A673 (cell line): ENCODE data around the gene SUPT3H. TPM values are rescaled to one million over a fixed set of nuclear protein-coding genes. Genes with fewer than 3 reads are reported as not detected.

Experiments used
- BruUV-seq: library from RNA; stranded (reverse); fragments of 400-500 nt; replicated peaks from 2 replicates; lab custom pipeline; 2021; lab: Mats Ljungman, UMichigan
- CTCF ChIA-PET: fragments of 300-600 bp; sonication (Branson Sonifier 250); formaldehyde crosslinking; loops from one replicate; lab custom pipeline; 2022; ENCODE audit warnings: antibody characterized with exemption; lab: Charles Lee
- POLR2A ChIA-PET: fragments of 300-600 bp; sonication (Branson Sonifier 250); formaldehyde crosslinking; loops from one replicate; lab custom pipeline; 2022; ENCODE audit warnings: antibody characterized with exemption; ENCODE audit not compliant: low non-redundant PET; lab: Charles Lee
- DNase-seq: peaks from one replicate; pipeline ENCODE4 v3.0.0-alpha.2; 2015; ENCODE audit warnings: low spot score
- H3K27ac ChIP-seq: fragments of 200-600 bp; sonication (generic); 2 replicates; pipeline ENCODE4 v1.5.1; 2016; ENCODE audit warnings: mixed run types, low read depth, mild to moderate bottlenecking, mixed read lengths, antibody characterized with exemption, low read length; ENCODE audit not compliant: poor library complexity, severe bottlenecking
- H3K27me3 ChIP-seq: fragments of 200-600 bp; sonication (generic); replicated peaks from 2 replicates; pipeline ENCODE4 v1.6.1; 2017; ENCODE audit warnings: mixed run types, low read depth, mild to moderate bottlenecking, mixed read lengths, antibody characterized with exemption, low read length; ENCODE audit not compliant: insufficient read depth, poor library complexity
- H3K36me3 ChIP-seq: fragments of 200-600 bp; sonication (generic); 2 replicates; pipeline ENCODE4 v1.6.1; 2016; ENCODE audit warnings: mixed run types, mild to moderate bottlenecking, mixed read lengths, antibody characterized with exemption, low read length; ENCODE audit not compliant: insufficient read depth, poor library complexity, severe bottlenecking
- H3K4me1 ChIP-seq: fragments of 200-600 bp; sonication (generic); 2 replicates; pipeline ENCODE4 v1.6.1; 2017; ENCODE audit warnings: mixed run types, mild to moderate bottlenecking, mixed read lengths, antibody characterized with exemption, low read length; ENCODE audit not compliant: insufficient read depth, poor library complexity, severe bottlenecking
- H3K4me3 ChIP-seq: fragments of 200-600 bp; sonication (generic); 2 replicates; pipeline ENCODE4 v1.5.1; 2016; ENCODE audit warnings: low read depth, mixed run types, mild to moderate bottlenecking, mixed read lengths, low read length; ENCODE audit not compliant: poor library complexity, severe bottlenecking
- H3K9me3 ChIP-seq: fragments of 200-600 bp; sonication (generic); 2 replicates; pipeline ENCODE4 v1.6.1; 2016; ENCODE audit warnings: mixed run types, low read depth, mild to moderate bottlenecking, mixed read lengths, antibody characterized with exemption, low read length; ENCODE audit not compliant: poor library complexity, severe bottlenecking
- EZH2 ChIP-seq: fragments of 200-600 bp; sonication (generic); IDR thresholded peaks from 2 replicates; pipeline ENCODE4 v1.6.1; 2017; ENCODE audit warnings: borderline replicate concordance, low read depth, mild to moderate bottlenecking, mixed read lengths, antibody characterized with exemption, low read length; ENCODE audit not compliant: poor library complexity, severe bottlenecking
- intact Hi-C: fragments of 100-400 bp; cut with micrococcal nuclease; formaldehyde crosslinking; loops from one replicate; pipeline ENCODE4 v1.10.0; 2022; ENCODE audit not compliant: unreplicated experiment
- total RNA-seq: library from RNA; stranded (reverse); gene quantifications from 2 replicates; pipeline ENCODE4 v1.2.3, GENCODE V29; 2021
- TF ChIP-seq, protein P1 (sequence below): fragments of 300-800, 200-600 bp; sonication (generic); conservative IDR thresholded peaks from 2 replicates; pipeline ENCODE4 v1.5.1; 2017; ENCODE audit warnings: low read depth, mild to moderate bottlenecking, antibody characterized with exemption, low read length, moderate library complexity, mixed read lengths

Gene SUPT3H
- total RNA-seq, 1 experiment from 2014 or later: 10.8 TPM

DNA sequence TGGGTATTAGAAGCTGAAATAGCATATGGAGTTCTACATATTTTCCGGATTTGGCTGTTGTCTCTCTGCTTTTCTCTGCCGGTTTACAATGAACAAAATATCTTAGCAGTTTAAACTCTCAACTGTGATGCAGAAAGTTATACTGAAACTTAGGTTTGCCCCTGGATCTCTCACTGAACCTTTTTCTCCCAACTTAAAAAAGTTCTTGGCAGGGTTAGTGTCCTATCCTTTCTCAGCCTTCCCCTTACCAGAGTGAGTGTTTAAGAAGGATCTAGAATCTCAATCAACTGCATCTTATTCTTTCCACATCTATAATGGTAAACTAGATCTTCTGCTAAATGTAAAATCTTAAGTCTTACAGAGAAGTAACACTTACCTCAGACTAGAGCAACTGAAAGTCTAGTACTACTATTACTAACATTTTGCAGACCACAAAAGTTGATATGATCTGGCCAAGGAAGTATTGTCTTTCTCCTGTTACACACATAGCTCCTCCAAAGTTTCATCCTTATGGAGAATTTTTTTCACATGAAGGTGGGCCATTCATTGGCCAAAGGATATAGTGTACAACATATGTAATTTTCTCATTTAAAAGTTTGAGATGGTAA lies 441.9 kb downstream of the SUPT3H start:
- no peaks in the 10 kb centered on the region for H3K36me3 ChIP-seq
- no peaks in the 10 kb centered on the region for H3K4me1 ChIP-seq
- no peak for TF ChIP-seq EZH2
- TF ChIP-seq, protein P1, sequence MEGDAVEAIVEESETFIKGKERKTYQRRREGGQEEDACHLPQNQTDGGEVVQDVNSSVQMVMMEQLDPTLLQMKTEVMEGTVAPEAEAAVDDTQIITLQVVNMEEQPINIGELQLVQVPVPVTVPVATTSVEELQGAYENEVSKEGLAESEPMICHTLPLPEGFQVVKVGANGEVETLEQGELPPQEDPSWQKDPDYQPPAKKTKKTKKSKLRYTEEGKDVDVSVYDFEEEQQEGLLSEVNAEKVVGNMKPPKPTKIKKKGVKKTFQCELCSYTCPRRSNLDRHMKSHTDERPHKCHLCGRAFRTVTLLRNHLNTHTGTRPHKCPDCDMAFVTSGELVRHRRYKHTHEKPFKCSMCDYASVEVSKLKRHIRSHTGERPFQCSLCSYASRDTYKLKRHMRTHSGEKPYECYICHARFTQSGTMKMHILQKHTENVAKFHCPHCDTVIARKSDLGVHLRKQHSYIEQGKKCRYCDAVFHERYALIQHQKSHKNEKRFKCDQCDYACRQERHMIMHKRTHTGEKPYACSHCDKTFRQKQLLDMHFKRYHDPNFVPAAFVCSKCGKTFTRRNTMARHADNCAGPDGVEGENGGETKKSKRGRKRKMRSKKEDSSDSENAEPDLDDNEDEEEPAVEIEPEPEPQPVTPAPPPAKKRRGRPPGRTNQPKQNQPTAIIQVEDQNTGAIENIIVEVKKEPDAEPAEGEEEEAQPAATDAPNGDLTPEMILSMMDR: no peak
- no peaks in the 10 kb centered on the region for H3K27me3 ChIP-seq
- ChIA-PET POLR2A (no interaction called here), CTCF (no interaction called here)
- DNase-seq: no peak
- H3K27ac ChIP-seq: no peak overlapping the region
- intact Hi-C loops: no loop called here
- no TSS peak for BruUV-seq
- H3K9me3 ChIP-seq: no peaks in the 10 kb centered on the region
- no peak overlapping the region for H3K4me3 ChIP-seq

DNA sequence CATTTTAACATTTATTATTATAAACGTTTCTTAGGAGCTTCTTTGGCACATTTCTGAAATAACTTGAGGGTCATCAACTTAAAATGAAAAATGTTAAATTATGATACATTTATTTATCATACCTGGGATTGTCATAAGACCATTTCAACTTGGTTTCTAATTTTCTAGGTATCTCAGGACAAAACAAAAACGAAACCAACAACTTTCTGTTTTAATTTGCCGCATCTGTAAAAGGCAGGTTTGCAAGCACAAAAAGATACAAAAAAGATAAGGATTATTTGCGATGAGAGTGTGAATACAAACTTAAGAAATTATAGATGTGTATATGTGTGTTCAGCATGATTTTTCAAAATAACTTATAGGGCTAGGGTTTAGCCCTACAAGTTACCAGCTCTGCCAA lies 444.6 kb downstream of the SUPT3H start:
- intact Hi-C loops: no loop called here
- Histone ChIP-seq H3K27me3 (no peaks in the 10 kb centered on the region), H3K36me3 (no peaks in the 10 kb centered on the region), H3K9me3 (no peaks in the 10 kb centered on the region), H3K27ac (no peak overlapping the region), H3K4me1 (no peaks in the 10 kb centered on the region), H3K4me3 (no peak overlapping the region)
- no peak for DNase-seq
- ChIA-PET POLR2A (no interaction called here), CTCF (no interaction called here)
- BruUV-seq: no TSS peak
- TF ChIP-seq, protein P1: no peak
- no peak for TF ChIP-seq EZH2

DNA sequence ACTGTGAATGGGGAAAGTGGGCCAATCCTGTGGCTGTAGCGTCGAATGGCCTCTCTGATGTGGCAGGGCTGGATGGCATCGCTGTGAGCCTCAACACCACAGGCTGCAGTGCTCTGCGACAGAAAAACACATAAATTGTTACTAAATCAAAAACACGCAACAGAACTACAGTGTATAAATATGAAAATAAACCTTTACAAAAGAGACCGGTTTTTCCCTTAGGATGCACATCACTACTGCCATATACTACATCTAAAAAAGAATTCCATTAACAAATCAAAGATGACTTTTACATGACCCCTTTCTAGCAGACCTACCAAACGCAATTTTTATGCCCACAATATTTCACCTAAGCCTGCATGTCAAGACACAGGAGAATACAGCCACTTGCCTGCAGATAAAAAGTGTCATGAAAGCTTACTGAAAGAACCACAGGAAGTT lies 445.1 kb downstream of the SUPT3H start:
- no TSS peak for BruUV-seq
- intact Hi-C loops: no loop called here
- Histone ChIP-seq H3K4me3 (no peak overlapping the region), H3K27ac (no peak overlapping the region), H3K9me3 (no peaks in the 10 kb centered on the region), H3K27me3 (no peaks in the 10 kb centered on the region), H3K4me1 (no peaks in the 10 kb centered on the region), H3K36me3 (no peaks in the 10 kb centered on the region)
- no peak for TF ChIP-seq EZH2
- TF ChIP-seq, protein P1: no peak
- DNase-seq: no peak
- ChIA-PET POLR2A (no interaction called here), CTCF (no interaction called here)
